ENCODE results near the gene CDC42BPG. TPM values are rescaled to one million over a fixed set of nuclear protein-coding genes. Genes with fewer than 3 reads are reported as not detected.

Gene CDC42BPG
- total and polyA plus RNA-seq, 2 of the 8 experiments (the other 6 are each of a cell fraction or from before 2014, with no cell fraction given), result 3.7 to 10.6 TPM

- no peak for TF ChIP-seq JUN (IDR thresholded peaks at IDR 0.05; ENCODE audit: low read depth, low read length)
- no peak for TF ChIP-seq RFX5 (IDR thresholded peaks at IDR 0.05; ENCODE audit: borderline replicate concordance, low read depth, low read length)
- no peak for TF ChIP-seq NRF1 (IDR thresholded peaks at IDR 0.05; ENCODE audit: low read depth, low read length)
- no peak for TF ChIP-seq SP2 (IDR thresholded peaks at IDR 0.05; ENCODE audit: low read length)
- TF ChIP-seq ATF2 (IDR thresholded peaks at IDR 0.05; ENCODE audit: low read length), result no peak
- TF ChIP-seq SUZ12 (IDR thresholded peaks at IDR 0.05; ENCODE audit: low read length), result no peak
- TF ChIP-seq RXRA (IDR thresholded peaks at IDR 0.05; ENCODE audit: insufficient read depth, low read depth, low read length), result no peak
- no peak for TF ChIP-seq SAP30 (IDR thresholded peaks at IDR 0.05; ENCODE audit: insufficient read depth, insufficient replicate concordance, low read length)
Measured at GRCh38 chr11:64838600-64839334, 5.7 kb downstream of the CDC42BPG start (continued).
